NCI-H524 treated with DMSO at 0.1 percent for 48 hours (cell line): ENCODE results near the gene PITPNM3.
"Not testable (repeated sequence)": the region's sequence is repeated elsewhere in the genome, so short reads cannot be mapped to it uniquely, and the experiment has no call there.

Experiments used
- DNase-seq: peaks from one replicate; lab custom pipeline; 2025; lab: John Stamatoyannopoulos, UW

PITPNM3 gene

GRCh38 chr17:6556121-6557039 lies at the start of gene PITPNM3:
TSS of gene PITPNM3 (minus strand) at chr17:6556555. CDS start at chr17:6556406, 149 bp downstream.
- DNase-seq = no peak

DNA sequence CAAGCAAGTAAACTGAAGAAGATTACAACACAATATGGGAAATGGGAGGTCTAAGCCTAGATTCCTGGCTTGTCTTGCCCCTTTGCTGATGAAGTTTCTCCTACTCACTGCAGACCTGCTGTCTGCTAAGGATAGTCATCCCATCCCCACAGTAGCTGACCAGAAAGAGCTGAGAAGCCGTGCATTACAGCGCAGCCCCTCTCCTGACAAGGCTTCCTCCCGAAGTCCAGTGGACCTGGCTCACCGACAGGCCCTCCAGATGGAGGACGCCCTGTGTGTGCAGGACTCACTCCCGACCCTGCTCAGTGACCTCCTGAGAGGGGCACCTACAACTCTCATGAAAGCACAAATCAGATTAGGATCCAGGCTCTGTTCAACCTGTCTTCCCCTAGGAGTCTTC lies 48.8 kb upstream of the PITPNM3 start:
- no peak for DNase-seq

GRCh38 chr17:6603744-6604325 lies 47.5 kb upstream of the PITPNM3 start:
- no peak for DNase-seq

DNA sequence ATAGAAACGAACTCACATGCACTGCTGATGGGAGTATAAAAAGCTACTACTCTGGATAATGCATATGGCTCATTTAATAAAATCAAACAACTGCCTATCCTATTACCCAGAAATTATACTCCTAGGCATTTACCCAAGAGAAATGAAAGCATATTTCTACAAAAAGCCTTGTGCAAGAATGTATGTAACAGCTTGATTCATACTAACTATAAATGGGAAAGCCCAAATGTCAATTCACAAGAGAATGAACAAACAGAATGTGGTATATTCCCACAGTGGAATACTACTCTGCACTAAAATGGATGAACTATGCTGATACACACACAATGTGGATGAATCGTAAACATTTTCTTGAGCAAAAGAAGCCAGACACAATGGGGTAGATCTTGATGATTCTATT lies 45.8 kb upstream of the PITPNM3 start:
- no peak for DNase-seq

DNA sequence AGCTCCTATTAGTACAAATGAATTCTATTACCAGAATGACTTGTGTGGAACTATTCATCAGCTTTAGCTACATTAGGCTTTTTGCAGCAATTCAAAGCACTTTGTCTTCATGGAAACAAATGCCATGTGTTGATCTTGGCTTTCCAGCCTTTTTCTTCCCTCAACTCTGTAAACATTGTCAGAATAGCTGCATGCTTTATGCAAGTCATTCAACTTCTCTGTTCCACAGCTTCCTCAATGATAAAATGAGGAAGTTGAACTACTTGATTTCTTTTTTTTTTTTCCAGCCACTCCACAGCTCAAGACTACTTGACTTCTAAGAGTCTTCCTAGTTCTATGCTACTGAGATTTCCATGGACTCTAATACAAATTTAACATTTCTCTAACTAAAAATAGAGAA lies 43.0 kb upstream of the PITPNM3 start:
- no peak for DNase-seq

DNA sequence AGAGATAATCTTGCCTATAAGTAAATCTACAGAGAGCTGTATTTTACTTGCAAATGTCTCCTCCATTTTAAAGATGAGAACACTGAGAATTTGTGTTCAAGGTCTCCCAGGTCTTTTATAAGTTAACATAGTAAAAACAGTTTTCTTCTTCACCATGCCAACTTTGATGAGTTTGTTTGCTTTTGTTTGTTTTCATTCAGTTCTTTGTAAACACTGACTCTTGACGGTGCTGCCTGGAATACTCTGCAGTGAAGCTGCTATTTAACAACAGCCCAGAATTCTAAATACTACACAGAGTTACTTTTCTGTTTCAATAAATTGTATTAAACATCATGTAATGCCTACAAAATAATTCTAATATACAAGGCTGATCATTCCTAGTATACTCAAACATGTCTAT lies 41.4 kb upstream of the PITPNM3 start:
- no peak for DNase-seq

GRCh38 chr17:6596941-6597340 lies 40.6 kb upstream of the PITPNM3 start:
- DNase-seq = no peak

DNA sequence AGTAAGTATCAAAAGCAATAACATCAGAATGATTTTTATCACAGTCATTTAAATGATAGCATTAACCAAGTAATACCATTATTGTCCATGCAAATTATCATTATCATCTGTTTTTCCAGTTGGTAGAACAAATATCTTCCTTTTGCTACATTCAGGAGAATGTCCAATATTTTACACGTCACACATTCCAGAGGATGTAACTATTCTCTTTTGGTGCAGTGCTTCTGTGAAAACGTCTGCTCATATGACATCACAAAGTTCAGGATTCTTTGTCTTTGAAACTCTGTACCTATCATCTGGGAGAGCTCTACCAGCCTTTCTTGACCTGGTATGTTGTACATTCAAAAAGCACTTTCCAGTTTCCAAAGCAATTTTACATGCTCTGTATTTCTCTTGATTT lies 40.2 kb upstream of the PITPNM3 start:
- no peak for DNase-seq

DNA sequence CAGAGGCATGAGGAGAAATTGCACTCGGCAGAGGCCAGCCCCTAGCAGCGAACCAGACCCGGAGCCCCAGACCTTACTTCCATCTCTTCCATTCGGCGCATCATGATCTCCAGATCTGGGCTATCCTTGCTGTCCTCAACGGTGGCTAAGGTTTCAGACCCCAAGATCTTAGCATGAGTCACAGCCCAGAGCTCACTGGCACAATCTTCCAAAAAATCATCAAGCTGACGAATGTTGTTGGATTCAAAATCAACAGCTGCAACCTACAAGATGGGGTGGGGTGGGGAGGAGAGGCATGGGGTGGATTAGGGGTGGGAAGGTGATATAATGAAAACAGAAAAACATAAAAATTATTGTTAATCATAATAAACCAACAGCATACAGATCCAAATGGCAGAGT lies 39.7 kb upstream of the PITPNM3 start:
- no peak for DNase-seq

DNA sequence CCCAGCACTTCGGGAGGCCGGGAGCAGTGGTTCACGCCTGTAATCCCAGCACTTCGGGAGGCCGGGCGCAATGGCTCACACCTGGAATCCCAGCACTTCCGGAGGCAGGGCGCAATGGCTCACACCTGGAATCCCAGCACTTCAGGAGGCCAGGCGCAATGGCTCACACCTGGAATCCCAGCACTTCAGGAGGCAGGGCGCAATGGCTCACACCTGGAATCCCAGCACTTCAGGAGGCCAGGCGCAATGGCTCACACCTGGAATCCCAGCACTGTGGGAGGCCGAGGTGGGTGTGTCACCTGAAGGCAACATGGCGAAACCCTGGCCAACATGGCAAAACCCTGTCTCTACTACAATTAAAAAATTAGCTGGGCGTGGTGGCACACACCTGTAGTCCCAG lies 37.0 kb upstream of the PITPNM3 start:
- not testable (repeated sequence) for DNase-seq

DNA sequence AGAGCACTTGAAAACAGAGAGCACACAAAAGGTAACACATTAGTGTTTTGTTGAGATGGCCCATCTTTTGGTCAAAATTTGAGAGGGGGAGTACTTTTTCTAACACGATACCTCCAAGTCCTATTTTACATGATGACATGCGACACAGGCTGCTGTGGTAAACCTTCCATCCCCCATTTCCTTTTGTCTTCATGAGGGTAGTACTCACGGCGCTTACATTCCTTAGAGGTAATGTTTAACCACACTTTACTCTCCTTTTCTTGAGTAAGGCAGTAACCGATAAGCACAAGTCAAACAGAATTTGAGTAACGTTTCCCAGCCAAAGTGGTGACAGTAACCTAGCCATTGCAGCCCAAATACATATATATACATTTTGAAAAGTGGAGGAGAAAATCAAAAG lies 35.8 kb upstream of the PITPNM3 start:
- no peak for DNase-seq

- no peak for DNase-seq
Measured at GRCh38 chr17:6591599-6592158, 35.3 kb upstream of the PITPNM3 start.

- DNase-seq = no peak
Measured at GRCh38 chr17:6589266-6589946, 33.1 kb upstream of the PITPNM3 start.

- DNase-seq = no peak
Measured at GRCh38 chr17:6588165-6588564, 31.8 kb upstream of the PITPNM3 start.

GRCh38 chr17:6587310-6587709 lies 31.0 kb upstream of the PITPNM3 start:
- no peak for DNase-seq

DNA sequence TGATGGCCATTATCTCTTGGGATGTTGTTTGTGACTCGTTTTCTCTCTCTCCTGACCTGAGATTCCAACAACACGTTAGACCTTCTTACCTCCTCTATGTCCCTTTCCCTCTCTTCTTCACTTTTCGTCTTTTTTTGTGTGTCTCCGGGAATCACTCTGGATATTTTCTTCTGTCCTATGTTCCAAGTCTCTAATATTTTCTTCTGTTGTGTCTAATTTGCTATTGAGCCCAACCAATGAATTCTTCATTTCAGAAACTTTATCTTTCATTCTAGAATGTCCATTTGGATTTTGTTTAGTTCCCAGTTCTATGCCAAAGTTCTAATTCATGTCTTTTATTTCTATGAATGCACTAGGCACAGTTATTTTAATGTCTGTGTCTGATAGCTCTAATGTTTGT lies 27.1 kb upstream of the PITPNM3 start:
- DNase-seq = no peak

DNA sequence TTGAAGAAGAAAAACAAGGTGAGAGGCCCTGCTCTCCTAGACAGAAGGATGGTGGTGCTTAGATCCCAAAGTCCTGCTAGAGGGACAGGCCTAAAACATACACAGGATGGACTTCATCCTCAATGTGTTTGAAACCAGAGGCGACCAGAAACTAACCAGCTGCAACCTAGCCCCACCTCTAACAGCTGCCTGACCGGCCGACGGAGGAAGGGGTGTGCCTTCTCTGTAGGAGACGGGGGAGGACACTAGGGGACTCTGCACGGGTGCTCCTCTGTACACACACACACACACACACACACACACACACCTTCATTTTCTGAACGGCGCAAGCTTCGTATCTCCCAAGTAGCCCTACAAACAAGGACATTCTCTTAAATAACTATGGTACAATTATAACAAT lies 24.3 kb upstream of the PITPNM3 start:
- no peak for DNase-seq

GRCh38 chr17:6578491-6578890 lies 22.1 kb upstream of the PITPNM3 start:
- no peak for DNase-seq

- DNase-seq = no peak
Measured at GRCh38 chr17:6577686-6578263, 21.4 kb upstream of the PITPNM3 start.

DNA sequence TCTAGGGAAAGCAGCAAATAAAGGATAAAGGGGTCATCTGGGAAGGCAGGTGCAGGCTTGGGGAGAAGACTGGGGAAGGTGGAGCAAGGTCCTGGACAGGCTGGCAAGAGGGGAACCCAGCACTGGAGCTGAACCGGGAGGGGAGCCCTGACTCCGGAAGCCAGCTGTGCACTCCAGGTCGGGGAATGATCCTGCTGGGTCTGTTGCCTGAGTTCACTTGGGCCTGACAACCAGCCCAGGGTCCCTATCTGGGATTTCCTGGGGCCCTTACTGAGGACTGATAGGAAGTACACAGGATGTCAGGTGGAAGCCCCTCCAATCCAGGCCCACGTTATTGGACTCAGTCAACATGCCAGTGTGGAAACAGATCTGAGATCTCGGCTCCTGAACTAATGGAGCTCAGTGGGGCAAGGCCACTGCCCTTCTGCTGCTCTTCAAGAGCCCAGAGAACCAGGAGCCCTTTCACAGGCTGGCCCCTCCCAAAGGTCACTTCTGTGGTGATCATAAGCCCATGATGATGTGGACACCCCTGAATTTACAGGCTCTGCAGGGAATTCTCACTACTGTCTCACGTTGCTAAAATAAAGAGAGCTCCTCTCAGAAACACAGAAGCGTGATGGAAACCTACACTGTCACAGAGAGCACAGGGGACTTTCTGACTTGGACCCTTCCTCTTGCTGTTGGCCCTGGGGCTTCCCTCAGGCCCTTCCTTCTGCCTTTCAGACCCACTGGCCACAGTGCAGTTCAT lies 19.9 kb upstream of the PITPNM3 start:
- no peak for DNase-seq

- DNase-seq = no peak
Measured at GRCh38 chr17:6575596-6575988, 19.2 kb upstream of the PITPNM3 start.
